Temporal lobe (tissue), 1 donor: ENCODE measurements around the gene DHRS1. TPM values are rescaled to one million over a fixed set of nuclear protein-coding genes. Genes with fewer than 3 reads are reported as not detected.

ENCODE experiments used
- total RNA-seq: library from RNA; depleted of rRNA; stranded (reverse); fragments of >200 nt; gene quantifications from one replicate; pipeline ENCODE4 v1.2.3, GENCODE V29; 2014

The DHRS1 gene
- total RNA-seq, 1 donor from 2014 or later: 7.4 TPM

Other genes starting within 250 kb of the DHRS1 start
- gene CARMIL3, start 247.8 kb downstream of the DHRS1 start, total RNA-seq: 20.4 TPM
- gene CPNE6, start 228.2 kb downstream of the DHRS1 start, total RNA-seq: 46.2 TPM
- 0.49 TPM for gene PCK2, start 205.5 kb downstream of the DHRS1 start, total RNA-seq
- gene DCAF11, start 185.0 kb downstream of the DHRS1 start, total RNA-seq: 49.2 TPM
- gene NRL, start 184.8 kb downstream of the DHRS1 start, total RNA-seq: 1.2 TPM
- gene FITM1, start 169.1 kb downstream of the DHRS1 start, total RNA-seq: not detected
- 16.0 TPM for gene PSME1, start 163.6 kb downstream of the DHRS1 start, total RNA-seq
- gene EMC9, start 158.2 kb downstream of the DHRS1 start, total RNA-seq: 4.7 TPM
- gene PSME2, start 153.2 kb downstream of the DHRS1 start, total RNA-seq: 17.2 TPM
- gene RNF31, start 152.3 kb downstream of the DHRS1 start, total RNA-seq: 27.5 TPM
- 10.8 TPM for gene IRF9, start 138.5 kb downstream of the DHRS1 start, total RNA-seq
- 15.2 TPM for gene REC8, start 127.7 kb downstream of the DHRS1 start, total RNA-seq
- gene IPO4, start 111.0 kb downstream of the DHRS1 start, total RNA-seq: 11.3 TPM
- gene TM9SF1, start 104.3 kb downstream of the DHRS1 start, total RNA-seq: 10.8 TPM
- gene TSSK4, start 94.1 kb downstream of the DHRS1 start, total RNA-seq: not detected
- gene CHMP4A, start 86.3 kb downstream of the DHRS1 start, total RNA-seq: 35.4 TPM
- gene MDP1, start 83.7 kb downstream of the DHRS1 start, total RNA-seq: 11.6 TPM
- gene NEDD8, start 67.4 kb downstream of the DHRS1 start, total RNA-seq: 57.3 TPM
- gene GMPR2, start 66.9 kb downstream of the DHRS1 start, total RNA-seq: 25.6 TPM
- gene TINF2, start 57.2 kb downstream of the DHRS1 start, total RNA-seq: 32.2 TPM
- 0.49 TPM for gene TGM1, start 36.6 kb downstream of the DHRS1 start, total RNA-seq
- 21.1 TPM for gene RABGGTA, start 28.2 kb downstream of the DHRS1 start, total RNA-seq
- 17.5 TPM for gene NOP9, start 70 bp upstream of the DHRS1 start, total RNA-seq
- 3.0 TPM for gene CIDEB, start 8.2 kb upstream of the DHRS1 start, total RNA-seq
- gene LTB4R2, start 10.4 kb upstream of the DHRS1 start, total RNA-seq: 1.2 TPM
- gene LTB4R, start 11.7 kb upstream of the DHRS1 start, total RNA-seq: 1.2 TPM
- 1.7 TPM for gene ADCY4, start 35.3 kb upstream of the DHRS1 start, total RNA-seq
- 0.25 TPM for gene RIPK3, start 40.2 kb upstream of the DHRS1 start, total RNA-seq
- 2.5 TPM for gene NFATC4, start 68.4 kb upstream of the DHRS1 start, total RNA-seq
- 14.5 TPM for gene NYNRIN, start 99.2 kb upstream of the DHRS1 start, total RNA-seq
- gene CBLN3, start 129.9 kb upstream of the DHRS1 start, total RNA-seq: 0.25 TPM
- 13.0 TPM for gene KHNYN, start 130.2 kb upstream of the DHRS1 start, total RNA-seq
- gene SDR39U1, start 143.0 kb upstream of the DHRS1 start, total RNA-seq: 17.0 TPM
- gene CMA1, start 208.5 kb upstream of the DHRS1 start, total RNA-seq: not detected